MM.1S (cell line): ENCODE data around the gene LGALS7.

Experiments used
- DNase-seq: peaks from one replicate; pipeline ENCODE4 v3.0.0-alpha.2; 2015
- H2AFZ ChIP-seq: fragments of 300-600 bp; sonication (generic); 2 replicates; pipeline ENCODE4 v1.6.0; 2016; ENCODE audit warnings: antibody characterized with exemption, low read length
- H3F3A ChIP-seq: fragments of 300-600 bp; sonication (generic); 2 replicates; pipeline ENCODE4 v1.6.1; 2016; ENCODE audit warnings: mild to moderate bottlenecking, antibody characterized with exemption, low read length, moderate library complexity, mixed read lengths; ENCODE audit not compliant: insufficient read depth
- H3K27ac ChIP-seq: fragments of 300-600 bp; sonication (generic); 2 replicates; pipeline ENCODE4 v1.5.1; 2016; ENCODE audit warnings: mild to moderate bottlenecking, low read length
- H3K27me3 ChIP-seq: fragments of 300-600 bp; sonication (generic); replicated peaks from 2 replicates; pipeline ENCODE4 v1.6.0; 2016; ENCODE audit warnings: low read length; ENCODE audit not compliant: insufficient read depth
- H3K36me3 ChIP-seq: fragments of 300-600 bp; sonication (generic); replicated peaks from 2 replicates; pipeline ENCODE4 v1.6.1; 2016; ENCODE audit warnings: mild to moderate bottlenecking, low read length, mixed read lengths; ENCODE audit not compliant: insufficient read depth
- H3K4me1 ChIP-seq: fragments of 300-600 bp; sonication (generic); 2 replicates; pipeline ENCODE4 v1.6.1; 2016; ENCODE audit warnings: low read length, mixed read lengths
- H3K4me2 ChIP-seq: fragments of 300-600 bp; sonication (generic); 2 replicates; pipeline ENCODE4 v1.6.0; 2016; ENCODE audit warnings: low read depth, low read length
- H3K4me3 ChIP-seq: fragments of 300-600 bp; sonication (generic); 2 replicates; pipeline ENCODE4 v1.5.1; 2016; ENCODE audit warnings: low read length, mixed read lengths
- H3K79me2 ChIP-seq: fragments of 300-600 bp; sonication (generic); 2 replicates; pipeline ENCODE4 v1.6.1; 2016; ENCODE audit warnings: mixed run types, low read length, mixed read lengths
- H3K9ac ChIP-seq: fragments of 300-600 bp; sonication (generic); 2 replicates; pipeline ENCODE4 v1.6.1; 2016; ENCODE audit warnings: low read length, mixed read lengths
- H3K9me2 ChIP-seq: fragments of 300-600 bp; sonication (generic); replicated peaks from 2 replicates; pipeline ENCODE4 v1.6.1; 2016; ENCODE audit warnings: mild to moderate bottlenecking, low read length, mixed read lengths; ENCODE audit not compliant: insufficient read depth
- H3K9me3 ChIP-seq: fragments of 300-600 bp; sonication (generic); replicated peaks from 2 replicates; pipeline ENCODE4 v1.6.1; 2016; ENCODE audit warnings: mild to moderate bottlenecking, low read length, mixed read lengths; ENCODE audit not compliant: insufficient read depth
- H4K20me1 ChIP-seq: fragments of 300-600 bp; sonication (generic); 2 replicates; pipeline ENCODE4 v1.6.1; 2016; ENCODE audit warnings: mild to moderate bottlenecking, low read length, moderate library complexity, mixed read lengths; ENCODE audit not compliant: insufficient read depth
- EZH2 ChIP-seq: fragments of 300-600 bp; sonication (generic); optimal IDR thresholded peaks from 2 replicates; pipeline ENCODE3; 2017; ENCODE audit warnings: low read depth, mild to moderate bottlenecking, antibody characterized with exemption, low read length, mixed read lengths
- EZH2phosphoT487 ChIP-seq: fragments of 300-600 bp; sonication (generic); IDR thresholded peaks from 2 replicates; pipeline ENCODE4 v1.6.1; 2018; ENCODE audit warnings: antibody characterized with exemption, low read length
- TF ChIP-seq, protein P1 (sequence below): fragments of 300-600 bp; sonication (generic); IDR thresholded peaks from 2 replicates; pipeline ENCODE4 v1.5.1; 2016; ENCODE audit warnings: antibody characterized with exemption, low read length, mixed read lengths

LGALS7 gene

DNA sequence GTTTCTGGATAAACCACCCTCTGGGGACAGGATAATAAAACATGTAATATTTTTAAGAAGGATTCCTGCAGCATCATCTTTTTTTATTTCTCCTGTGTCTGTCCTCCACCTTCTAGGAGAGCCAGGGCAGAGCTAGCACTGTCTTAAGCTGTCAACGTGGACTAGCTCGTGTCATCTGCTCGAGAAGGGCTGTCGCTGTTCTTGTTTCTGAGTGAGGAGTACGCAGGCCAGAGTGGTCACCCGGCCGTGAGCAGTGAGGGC, 42.9 kb downstream of the LGALS7 start:
- Histone ChIP-seq H3K27ac (no peak overlapping the region), H3K9me3 (no peaks in the 10 kb centered on the region), H3K9me2 (no peaks in the 10 kb centered on the region), H2AFZ (no peak overlapping the region), H3K27me3 (no peaks in the 10 kb centered on the region), H3K9ac (no peak overlapping the region), H3K79me2 (no peaks in the 10 kb centered on the region), H3K4me3 (no peak overlapping the region), H3K4me2 (no peak overlapping the region), H3F3A (peaks cover 25% of the 10 kb centered on the region), H4K20me1 (no peaks in the 10 kb centered on the region), H3K4me1 (peaks cover 18% of the 10 kb centered on the region), H3K36me3 (no peaks in the 10 kb centered on the region)
- no peak for DNase-seq
- TF ChIP-seq EZH2 (no peak), EZH2phosphoT487 (no peak)
- TF ChIP-seq, protein P1, sequence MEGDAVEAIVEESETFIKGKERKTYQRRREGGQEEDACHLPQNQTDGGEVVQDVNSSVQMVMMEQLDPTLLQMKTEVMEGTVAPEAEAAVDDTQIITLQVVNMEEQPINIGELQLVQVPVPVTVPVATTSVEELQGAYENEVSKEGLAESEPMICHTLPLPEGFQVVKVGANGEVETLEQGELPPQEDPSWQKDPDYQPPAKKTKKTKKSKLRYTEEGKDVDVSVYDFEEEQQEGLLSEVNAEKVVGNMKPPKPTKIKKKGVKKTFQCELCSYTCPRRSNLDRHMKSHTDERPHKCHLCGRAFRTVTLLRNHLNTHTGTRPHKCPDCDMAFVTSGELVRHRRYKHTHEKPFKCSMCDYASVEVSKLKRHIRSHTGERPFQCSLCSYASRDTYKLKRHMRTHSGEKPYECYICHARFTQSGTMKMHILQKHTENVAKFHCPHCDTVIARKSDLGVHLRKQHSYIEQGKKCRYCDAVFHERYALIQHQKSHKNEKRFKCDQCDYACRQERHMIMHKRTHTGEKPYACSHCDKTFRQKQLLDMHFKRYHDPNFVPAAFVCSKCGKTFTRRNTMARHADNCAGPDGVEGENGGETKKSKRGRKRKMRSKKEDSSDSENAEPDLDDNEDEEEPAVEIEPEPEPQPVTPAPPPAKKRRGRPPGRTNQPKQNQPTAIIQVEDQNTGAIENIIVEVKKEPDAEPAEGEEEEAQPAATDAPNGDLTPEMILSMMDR: no peak

- DNase-seq: peak; percentile 55
- Histone ChIP-seq H3K79me2 (no peaks in the 10 kb centered on the region), H3K36me3 (no peaks in the 10 kb centered on the region; the same call in 1 of the 2 replicates), H3K27ac (no peak overlapping the region), H3K9me2 (no peaks in the 10 kb centered on the region), H3K4me2 (no peak overlapping the region), H3K27me3 (no peaks in the 10 kb centered on the region), H2AFZ (no peak overlapping the region), H3F3A (peaks cover 20% of the 10 kb centered on the region), H3K4me3 (no peak overlapping the region), H4K20me1 (no peaks in the 10 kb centered on the region), H3K9me3 (no peaks in the 10 kb centered on the region), H3K9ac (no peak overlapping the region), H3K4me1 (peaks cover 17% of the 10 kb centered on the region)
- TF ChIP-seq, protein P1: peak; percentile 77
- TF ChIP-seq EZH2phosphoT487 (no peak), EZH2 (no peak)
These were observed 43.5 kb downstream of the LGALS7 start for GRCh38 chr19:38729653-38730469.

DNA sequence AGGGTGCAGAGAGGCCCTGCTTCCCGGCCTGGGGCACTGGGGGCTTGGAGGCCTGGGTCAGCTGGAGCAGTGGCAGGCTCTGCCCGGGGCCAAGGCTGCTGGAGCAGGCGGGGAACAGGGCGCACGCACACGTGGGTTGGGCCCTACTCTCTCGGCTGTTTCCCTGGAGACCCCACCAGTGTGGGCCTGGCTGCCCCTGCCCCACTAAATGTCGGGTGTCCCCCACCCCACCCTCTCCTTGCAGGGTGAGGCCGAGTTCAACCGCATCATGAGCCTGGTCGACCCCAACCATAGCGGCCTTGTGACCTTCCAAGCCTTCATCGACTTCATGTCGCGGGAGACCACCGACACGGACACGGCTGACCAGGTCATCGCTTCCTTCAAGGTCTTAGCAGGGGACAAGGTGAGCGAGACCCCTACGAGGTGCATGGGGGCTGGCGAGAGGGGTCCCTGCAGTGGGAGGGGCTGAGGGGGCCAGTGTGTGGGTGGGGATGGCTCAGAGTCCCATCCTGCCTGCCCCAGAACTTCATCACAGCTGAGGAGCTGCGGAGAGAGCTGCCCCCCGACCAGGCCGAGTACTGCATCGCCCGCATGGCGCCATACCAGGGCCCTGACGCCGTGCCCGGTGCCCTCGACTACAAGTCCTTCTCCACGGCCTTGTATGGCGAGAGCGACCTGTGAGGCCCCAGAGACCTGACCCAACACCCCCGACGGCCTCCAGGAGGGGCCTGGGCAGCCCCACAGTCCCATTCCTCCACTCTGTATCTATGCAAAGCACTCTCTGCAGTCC, 44.4 kb downstream of the LGALS7 start:
- no peak overlapping the region for H2AFZ ChIP-seq
- H4K20me1 ChIP-seq: no peaks in the 10 kb centered on the region
- no peak overlapping the region for H3K4me3 ChIP-seq
- peaks cover 11% of the 10 kb centered on the region for H3F3A ChIP-seq
- H3K36me3 ChIP-seq: no peaks in the 10 kb centered on the region; the same call in 1 of the 2 replicates
- TF ChIP-seq EZH2phosphoT487 (no peak), EZH2 (no peak)
- TF ChIP-seq, protein P1: no peak
- H3K4me1 ChIP-seq: peaks cover 7% of the 10 kb centered on the region
- H3K9me3 ChIP-seq: no peaks in the 10 kb centered on the region
- H3K27ac ChIP-seq: no peak overlapping the region
- no peak overlapping the region for H3K9ac ChIP-seq
- H3K9me2 ChIP-seq: no peaks in the 10 kb centered on the region
- no peaks in the 10 kb centered on the region for H3K79me2 ChIP-seq
- H3K27me3 ChIP-seq: no peaks in the 10 kb centered on the region
- no peak for DNase-seq
- H3K4me2 ChIP-seq: no peak overlapping the region
